ENCODE measurements around the gene RPS29. TPM values are rescaled to one million over a fixed set of nuclear protein-coding genes. Genes with fewer than 3 reads are reported as not detected.
"Not testable (repeated sequence)": the region's sequence is repeated elsewhere in the genome, so short reads cannot be mapped to it uniquely, and the experiment has no call there.

Gene RPS29
- polyA plus RNA-seq, 1 of the 3 experiments (the other 2 are of a cell fraction), result 11,220 TPM

GRCh38 chr14:49619730-49620129 lies 33.5 kb upstream of the RPS29 start:
- Histone ChIP-seq H3K4me3 (ENCODE audit: low read depth in 2 of 2, low read length in 1 of 2) (peak overlapping the region; percentile 92 to 96), H3K9me2 (no peaks in the 10 kb centered on the region), H3K79me2 (ENCODE audit: insufficient read depth) (peaks cover 73% of the 10 kb centered on the region), H4K20me1 (ENCODE audit: insufficient read depth) (peaks cover 39% of the 10 kb centered on the region), H2AFZ (ENCODE audit: low read depth) (peak overlapping the region; percentile 88; the same call in 1 of the 2 replicates), H3F3A (replicated peaks; ENCODE audit: insufficient read depth) (peaks cover 24% of the 10 kb centered on the region), H3K27ac (ENCODE audit: low read depth in 2 of 2, low read length in 1 of 2) (peak overlapping the region; percentile 97 to 98), H3K9ac (peak overlapping the region; percentile 95), H3K36me3 (replicated peaks in 1 of 2; ENCODE audit: control insufficient read depth in 1 of 2, insufficient read depth in 2 of 2, low read length in 1 of 2) (peaks cover 23 to 37% of the 10 kb centered on the region in 2 experiments), H3K9me3 (no peaks in the 10 kb centered on the region), H3K4me2 (peak overlapping the region; percentile 87), H3K27me3 (ENCODE audit: insufficient read depth) (no peaks in the 10 kb centered on the region), H3K4me1 (ENCODE audit: control insufficient read depth in 1 of 2, insufficient read depth in 2 of 2, low read depth in 1 of 2, low read length in 1 of 2) (peaks cover 22 to 29% of the 10 kb centered on the region in 2 experiments)
- POLR2A ChIA-PET, result interaction anchor here (0.8 to 2.8 kb wide), 10 partner anchors 9 to 232 kb away, joined by 3 to 17 read pairs (median 6); partner anchors contain the start of genes DNAAF2, KLHDC2, LRR1 and NEMF
- CTCF ChIA-PET, result interaction anchor here (0.6 to 6.1 kb wide), 8 partner anchors 13 to 243 kb away, joined by 3 to 39 read pairs (median 4); partner anchors contain the start of genes DNAAF2, LRR1 and RPS29
- TF ChIP-seq RXRA (IDR thresholded peaks at IDR 0.05; ENCODE audit: borderline replicate concordance, low read depth), result no peak; the same call in 1 of the 2 replicates
- TF ChIP-seq ELF1 (IDR thresholded peaks at IDR 0.05), result no peak
- TF ChIP-seq CTCF (IDR thresholded peaks at IDR 0.05), result no peak
- TF ChIP-seq MXI1 (IDR thresholded peaks at IDR 0.05; ENCODE audit: low read depth, low read length), result no peak
- no peak for TF ChIP-seq TCF12 (IDR thresholded peaks at IDR 0.05)
- TF ChIP-seq TAF1 (IDR thresholded peaks at IDR 0.05; ENCODE audit: borderline replicate concordance, low read depth, low read length), result no peak
- no peak for TF ChIP-seq MEF2A (IDR thresholded peaks at IDR 0.05; ENCODE audit: borderline replicate concordance, low read depth)
- no peak for TF ChIP-seq RFX5 (IDR thresholded peaks at IDR 0.05; ENCODE audit: low read length)
- no peak for TF ChIP-seq SMC3 (IDR thresholded peaks at IDR 0.05; ENCODE audit: low read depth, low read length)
- TF ChIP-seq RCOR1 (IDR thresholded peaks at IDR 0.05; ENCODE audit: low read length), result no peak
- no peak for TF ChIP-seq EZH2phosphoT487 (IDR thresholded peaks at IDR 0.05; ENCODE audit: borderline replicate concordance, low read depth)
- TF ChIP-seq POLR2AphosphoS5 (IDR thresholded peaks at IDR 0.05; ENCODE audit: low read depth, low read length), result no peak
- no peak for TF ChIP-seq YY1 (IDR thresholded peaks at IDR 0.05; ENCODE audit: low read depth)
- TF ChIP-seq CHD2 (IDR thresholded peaks at IDR 0.05; ENCODE audit: low read length, partially characterized antibody), result no peak
- no peak for DNase-seq
- 2% methylated on average over 11 of the region's 11 CpGs for WGBS (ENCODE audit: low lambda C conversion rate)

- not testable (repeated sequence) for H2AFZ ChIP-seq (ENCODE audit: low read depth); H3K9me3 ChIP-seq; H3K27ac ChIP-seq (ENCODE audit: low read depth in 2 of 2, low read length in 1 of 2); H3K9me2 ChIP-seq; DNase-seq; H3K27me3 ChIP-seq (ENCODE audit: insufficient read depth)
- peaks cover 20 to 42% of the 10 kb centered on the region in 2 experiments for H3K36me3 ChIP-seq (replicated peaks in 1 of 2; ENCODE audit: control insufficient read depth in 1 of 2, insufficient read depth in 2 of 2, low read length in 1 of 2)
- peak overlapping the region; percentile 87 for H3K4me2 ChIP-seq
- H3F3A ChIP-seq (replicated peaks; ENCODE audit: insufficient read depth), result peaks cover 24% of the 10 kb centered on the region
- peaks cover 37% of the 10 kb centered on the region for H4K20me1 ChIP-seq (ENCODE audit: insufficient read depth)
- peaks cover 68% of the 10 kb centered on the region for H3K79me2 ChIP-seq (ENCODE audit: insufficient read depth)
- ChIA-PET POLR2A (interaction anchor here (2.5 kb wide), 2 partner anchors 13 to 15 kb away, joined by 9 to 17 read pairs; partner anchors contain the start of gene DNAAF2), CTCF (interaction anchor here (1.2 to 6.1 kb wide), 3 partner anchors 15 to 158 kb away, joined by 6 to 39 read pairs (median 22); partner anchors contain the start of genes DNAAF2 and RPS29)
- peak overlapping the region; percentile 92 to 96 for H3K4me3 ChIP-seq (ENCODE audit: low read depth in 2 of 2, low read length in 1 of 2)
- H3K4me1 ChIP-seq (ENCODE audit: control insufficient read depth in 1 of 2, insufficient read depth in 2 of 2, low read depth in 1 of 2, low read length in 1 of 2), result peaks cover 22 to 28% of the 10 kb centered on the region in 2 experiments
- WGBS (ENCODE audit: low lambda C conversion rate), result 37% methylated on average over 19 of the region's 19 CpGs
- H3K9ac ChIP-seq, result peak overlapping the region; percentile 95
These were observed 33.1 kb upstream of the RPS29 start for GRCh38 chr14:49619273-49619672.
